ENCODE data around the gene RADIL.

GRCh38 chr7:4835398-4836205, 47.9 kb downstream of the RADIL start:
- TF ChIP-seq CTCF (IDR thresholded peaks at IDR 0.05) (no peak), POLR2AphosphoS5 (IDR thresholded peaks at IDR 0.05) (no peak), POLR2A (IDR thresholded peaks at IDR 0.05) (no peak), EP300 (IDR thresholded peaks at IDR 0.05) (no peak)
